Activated naive CD8-positive, alpha-beta T cell treated with anti-CD3 and anti-CD28 coated beads for 36 hours (primary cell): ENCODE results near the gene ATN1. TPM values are rescaled to one million over a fixed set of nuclear protein-coding genes. Genes with fewer than 3 reads are reported as not detected.

ENCODE experiments used
- DNase-seq: peaks from one replicate; pipeline ENCODE4 v3.0.0; 2021
- H3K27ac Mint-ChIP-seq: one replicate; pipeline ENCODE4 v1.8.0; 2022; ENCODE audit warnings: mild to moderate bottlenecking, moderate library complexity, mixed read lengths
- H3K27me3 Mint-ChIP-seq: one replicate; pipeline ENCODE4 v1.8.0; 2022; ENCODE audit warnings: mild to moderate bottlenecking, mixed read lengths
- H3K36me3 Mint-ChIP-seq: one replicate; pipeline ENCODE4 v1.8.0; 2021; ENCODE audit warnings: mild to moderate bottlenecking, mixed read lengths
- H3K4me1 Mint-ChIP-seq: one replicate; pipeline ENCODE4 v1.8.0; 2021; ENCODE audit warnings: mixed read lengths
- H3K4me3 Mint-ChIP-seq: one replicate; pipeline ENCODE4 v1.8.0; 2022; ENCODE audit warnings: mild to moderate bottlenecking, moderate library complexity, mixed read lengths
- H3K9me3 Mint-ChIP-seq: one replicate; pipeline ENCODE4 v1.8.0; 2022; ENCODE audit warnings: mixed read lengths
- total RNA-seq, 2 experiments: library from RNA; stranded (reverse); gene quantifications; one replicate each; pipeline ENCODE4 v1.2.3, GENCODE V29; 2021

The ATN1 gene
- total RNA-seq, 2 experiments from 2014 or later = 27.6 to 28.5 TPM

GRCh38 chr12:6928703-6929407, 1.1 kb downstream of the ATN1 start:
- H3K4me3 Mint-ChIP-seq = peak overlapping the region; percentile 89
- H3K9me3 Mint-ChIP-seq = no peaks in the 10 kb centered on the region
- no peak for DNase-seq
- H3K27me3 Mint-ChIP-seq = no peaks in the 10 kb centered on the region
- peaks cover 7% of the 10 kb centered on the region for H3K36me3 Mint-ChIP-seq
- peaks cover 57% of the 10 kb centered on the region for H3K4me1 Mint-ChIP-seq
- peak overlapping the region; percentile 81 for H3K27ac Mint-ChIP-seq

- Mint-ChIP-seq H3K4me1 (peaks cover 59% of the 10 kb centered on the region), H3K27me3 (no peaks in the 10 kb centered on the region), H3K36me3 (peaks cover 14% of the 10 kb centered on the region), H3K27ac (peak overlapping the region; percentile 60), H3K4me3 (peak overlapping the region; percentile 89), H3K9me3 (no peaks in the 10 kb centered on the region)
- no peak for DNase-seq
Observed at GRCh38 chr12:6929466-6930452, 2.0 kb downstream of the ATN1 start.

- no peak overlapping the region for H3K4me3 Mint-ChIP-seq
- no peak for DNase-seq
Observed at GRCh38 chr12:6932766-6933165, 5.0 kb downstream of the ATN1 start.

GRCh38 chr12:6934110-6934509, 6.4 kb downstream of the ATN1 start:
- Mint-ChIP-seq H3K27ac (peak overlapping the region; percentile 77), H3K27me3 (no peaks in the 10 kb centered on the region), H3K9me3 (no peaks in the 10 kb centered on the region), H3K4me3 (no peak overlapping the region), H3K4me1 (peaks cover 65% of the 10 kb centered on the region), H3K36me3 (peaks cover 35% of the 10 kb centered on the region)
- no peak for DNase-seq

More at GRCh38 chr12:6932766-6933165, 5.0 kb downstream of the ATN1 start:
- Mint-ChIP-seq H3K4me1 (peaks cover 66% of the 10 kb centered on the region), H3K36me3 (peaks cover 32% of the 10 kb centered on the region), H3K9me3 (no peaks in the 10 kb centered on the region), H3K27ac (peak overlapping the region; percentile 59), H3K27me3 (no peaks in the 10 kb centered on the region)

GRCh38 chr12:6935371-6936193, 7.8 kb downstream of the ATN1 start:
- Mint-ChIP-seq H3K36me3 (peaks cover 41% of the 10 kb centered on the region), H3K27me3 (no peaks in the 10 kb centered on the region), H3K4me3 (peak overlapping the region; percentile 96), H3K4me1 (peaks cover 59% of the 10 kb centered on the region), H3K9me3 (no peaks in the 10 kb centered on the region), H3K27ac (peak overlapping the region; percentile 99)
- no peak for DNase-seq

- Mint-ChIP-seq H3K4me1 (peaks cover 54% of the 10 kb centered on the region), H3K36me3 (peaks cover 41% of the 10 kb centered on the region), H3K9me3 (no peaks in the 10 kb centered on the region), H3K27ac (peak overlapping the region; percentile 99), H3K27me3 (no peaks in the 10 kb centered on the region), H3K4me3 (peak overlapping the region; percentile 96)
- DNase-seq = no peak
Observed at GRCh38 chr12:6936194-6936635, 8.5 kb downstream of the ATN1 start.

- Mint-ChIP-seq H3K9me3 (no peaks in the 10 kb centered on the region), H3K4me3 (peak overlapping the region; percentile 96), H3K27me3 (no peaks in the 10 kb centered on the region), H3K4me1 (peaks cover 52% of the 10 kb centered on the region), H3K27ac (peak overlapping the region; percentile 99), H3K36me3 (peaks cover 41% of the 10 kb centered on the region)
- DNase-seq = peak; percentile 84
Observed at GRCh38 chr12:6936636-6937480, 9.1 kb downstream of the ATN1 start.

- Mint-ChIP-seq H3K36me3 (peaks cover 40% of the 10 kb centered on the region), H3K27ac (peak overlapping the region; percentile 99), H3K27me3 (no peaks in the 10 kb centered on the region), H3K9me3 (no peaks in the 10 kb centered on the region), H3K4me3 (peak overlapping the region; percentile 96), H3K4me1 (peaks cover 52% of the 10 kb centered on the region)
- DNase-seq = peak; percentile 94
Observed at GRCh38 chr12:6937481-6938352, 10.0 kb downstream of the ATN1 start.

- no peak for DNase-seq
Observed at GRCh38 chr12:6938353-6939190, 10.8 kb downstream of the ATN1 start.

GRCh38 chr12:6939191-6939540, 11.4 kb downstream of the ATN1 start:
- DNase-seq = no peak
- peaks cover 4% of the 10 kb centered on the region for H3K27me3 Mint-ChIP-seq
- peaks cover 35% of the 10 kb centered on the region for H3K36me3 Mint-ChIP-seq
- peak overlapping the region; percentile 60 for H3K4me3 Mint-ChIP-seq
- H3K4me1 Mint-ChIP-seq = peaks cover 48% of the 10 kb centered on the region
- peak overlapping the region; percentile 99 for H3K27ac Mint-ChIP-seq
- H3K9me3 Mint-ChIP-seq = no peaks in the 10 kb centered on the region

More at GRCh38 chr12:6938353-6939190, 10.8 kb downstream of the ATN1 start:
- Mint-ChIP-seq H3K4me3 (peak overlapping the region; percentile 96), H3K27ac (peak overlapping the region; percentile 99), H3K36me3 (peaks cover 38% of the 10 kb centered on the region), H3K9me3 (no peaks in the 10 kb centered on the region), H3K27me3 (no peaks in the 10 kb centered on the region), H3K4me1 (peaks cover 51% of the 10 kb centered on the region)

GRCh38 chr12:6941267-6941666, 13.5 kb downstream of the ATN1 start:
- Mint-ChIP-seq H3K36me3 (peaks cover 30% of the 10 kb centered on the region), H3K4me3 (no peak overlapping the region)

GRCh38 chr12:6941782-6942181, 14.0 kb downstream of the ATN1 start:
- H3K4me3 Mint-ChIP-seq = no peak overlapping the region
- no peak overlapping the region for H3K27ac Mint-ChIP-seq
- no peak for DNase-seq
- H3K36me3 Mint-ChIP-seq = peaks cover 25% of the 10 kb centered on the region
- no peaks in the 10 kb centered on the region for H3K9me3 Mint-ChIP-seq
- peaks cover 39% of the 10 kb centered on the region for H3K4me1 Mint-ChIP-seq
- H3K27me3 Mint-ChIP-seq = peaks cover 4% of the 10 kb centered on the region

More at GRCh38 chr12:6941267-6941666, 13.5 kb downstream of the ATN1 start:
- Mint-ChIP-seq H3K27me3 (peaks cover 4% of the 10 kb centered on the region), H3K4me1 (peaks cover 43% of the 10 kb centered on the region), H3K27ac (no peak overlapping the region), H3K9me3 (no peaks in the 10 kb centered on the region)
- no peak for DNase-seq
